Measurements from ENCODE around the gene TMEM245. TPM values are rescaled to one million over a fixed set of nuclear protein-coding genes. Genes with fewer than 3 reads are reported as not detected.

TMEM245 gene
- total RNA-seq, 1 experiment from 2014 or later = 34.8 TPM

GRCh38 chr9:109118808-109119438 is 824 bp downstream of the TMEM245 start:
- peak overlapping the region; percentile 70 to 93 for H3K4me3 ChIP-seq (replicated peaks in 1 of 2; ENCODE audit: low read depth in 1 of 2, low read length in 2 of 2)
- H3K36me3 ChIP-seq (ENCODE audit: control insufficient read depth in 1 of 2, insufficient read depth in 2 of 2, low read length in 2 of 2) = no peaks in the 10 kb centered on the region
- peaks cover 58% of the 10 kb centered on the region for H3K79me2 ChIP-seq (ENCODE audit: insufficient read depth, low read length)
- peak overlapping the region; percentile 87 for H3K27ac ChIP-seq (ENCODE audit: low read depth, low read length)
- POLR2A ChIA-PET = interaction anchor here (1.6 kb wide), 1 partner anchor 10 kb away, joined by 5 read pairs; no protein-coding TSS in a partner anchor
- peaks cover 15 to 31% of the 10 kb centered on the region in 2 experiments for H3K4me1 ChIP-seq (ENCODE audit: control insufficient read depth in 1 of 2, insufficient read depth in 2 of 2, low read length in 2 of 2)
- peaks cover 8% of the 10 kb centered on the region; the same call in 1 of the 2 replicates for H4K20me1 ChIP-seq (ENCODE audit: insufficient read depth)
- peak overlapping the region; percentile 95 for H3K4me2 ChIP-seq (ENCODE audit: low read length)
- no peak overlapping the region for H2AFZ ChIP-seq (ENCODE audit: low read depth, low read length, poor library complexity, severe bottlenecking)
- no peaks in the 10 kb centered on the region for H3K9me2 ChIP-seq (ENCODE audit: insufficient read depth)
- DNase-seq (ENCODE audit: low read depth, low spot score) (no peak), ATAC-seq (peak; percentile 19)
- RAD21 ChIA-PET (ENCODE audit: low non-redundant PET in 1 of 2, low total read pairs in 2 of 2, uncharacterized antibody in 2 of 2, unreplicated experiment in 2 of 2) = interaction anchor here in 1 of 2 experiments (0.5 kb wide), 1 partner anchor 52 kb away, joined by 3 read pairs; no protein-coding TSS in a partner anchor
- H3K9me3 ChIP-seq (ENCODE audit: control insufficient read depth in 1 of 2, insufficient read depth in 1 of 2, low read depth in 1 of 2, low read length in 2 of 2) = no peaks in the 10 kb centered on the region
- no peaks in the 10 kb centered on the region for H3K27me3 ChIP-seq (ENCODE audit: insufficient read depth, low read length)
- TF ChIP-seq FOSL1 (IDR thresholded peaks at IDR 0.05; ENCODE audit: low read depth) (no peak), REST (IDR thresholded peaks at IDR 0.05; ENCODE audit: low read depth) (no peak), RAD21 (IDR thresholded peaks at IDR 0.05; ENCODE audit: low read depth) (no peak), CBX3 (IDR thresholded peaks at IDR 0.05; ENCODE audit: low read depth) (no peak), SIN3A (IDR thresholded peaks at IDR 0.05; ENCODE audit: low read depth) (no peak), YY1 (IDR thresholded peaks at IDR 0.05; ENCODE audit: extremely low read depth, insufficient replicate concordance, low read depth, low read length) (no peak), EGR1 (IDR thresholded peaks at IDR 0.05; ENCODE audit: low read depth) (no peak), SRF (IDR thresholded peaks at IDR 0.05; ENCODE audit: low read depth) (no peak), ZBTB33 (IDR thresholded peaks at IDR 0.05; ENCODE audit: extremely low read depth, insufficient replicate concordance, low read length) (no peak), ZNF274 (IDR thresholded peaks at IDR 0.05; ENCODE audit: low read depth, low read length) (no peak), POLR2AphosphoS5 (IDR thresholded peaks at IDR 0.05; ENCODE audit: low read depth, low read length) (no peak), CTCF (IDR thresholded peaks at IDR 0.05 in 2 of 3, conservative IDR thresholded peaks at IDR 0.05 in 1 of 3; ENCODE audit: borderline replicate concordance in 1 of 3, insufficient read depth in 1 of 3, low read depth in 2 of 3, low read length in 2 of 3) (no peak), CEBPB (IDR thresholded peaks at IDR 0.05; ENCODE audit: low read depth) (no peak), POLR2A (IDR thresholded peaks at IDR 0.05; ENCODE audit: borderline replicate concordance, extremely low read depth, insufficient read depth, insufficient read length) (no peak), SP1 (IDR thresholded peaks at IDR 0.05; ENCODE audit: low read depth) (no peak), ELF1 (IDR thresholded peaks at IDR 0.05; ENCODE audit: borderline replicate concordance, low read depth) (no peak), EZH2 (IDR thresholded peaks at IDR 0.05) (no peak), TCF7L2 (IDR thresholded peaks at IDR 0.05; ENCODE audit: borderline replicate concordance, extremely low read depth, insufficient read depth, insufficient read length) (no peak), MAX (IDR thresholded peaks at IDR 0.05) (no peak)
- TF ChIP-seq, protein P1, sequence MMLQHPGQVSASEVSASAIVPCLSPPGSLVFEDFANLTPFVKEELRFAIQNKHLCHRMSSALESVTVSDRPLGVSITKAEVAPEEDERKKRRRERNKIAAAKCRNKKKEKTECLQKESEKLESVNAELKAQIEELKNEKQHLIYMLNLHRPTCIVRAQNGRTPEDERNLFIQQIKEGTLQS (IDR thresholded peaks at IDR 0.05) = no peak
- intact Hi-C loops (cut with micrococcal nuclease) = loop anchor here (1.0 to 2.0 kb wide), 2 partner anchors 83 to 198 kb away; no protein-coding TSS in a partner anchor
- H3K9ac ChIP-seq (ENCODE audit: low read length) = peak overlapping the region; percentile 92
- no TSS peak for BruUV-seq (replicated peaks)
- CTCF ChIA-PET = no interaction called here
